Erythroblast (primary cell): Measurements from ENCODE around the gene CCSER2.

Experiments
- GATA1 ChIP-seq: IDR thresholded peaks from 2 replicates; pipeline ENCODE4 v1.6.1; 2011; ENCODE audit warnings: low read depth, mild to moderate bottlenecking, control low read depth, low read length, moderate library complexity
- POLR2A ChIP-seq: IDR thresholded peaks from 2 replicates; pipeline ENCODE4 v1.6.1; 2011; ENCODE audit warnings: mild to moderate bottlenecking, low read length

- TF ChIP-seq POLR2A: no peak
- TF ChIP-seq GATA1: no peak
Measured at GRCh38 chr10:84493361-84493760, 165.0 kb downstream of the CCSER2 start.
